ENCODE measurements around the gene SLC35E2B.

The SLC35E2B gene

GRCh38 chr1:1687846-1688245 lies 4.7 kb downstream of the SLC35E2B start:
- Histone ChIP-seq H3K27me3 (ENCODE audit: insufficient read depth, low read length, poor library complexity, severe bottlenecking) (no peaks in the 10 kb centered on the region), H2AFZ (ENCODE audit: low read length) (no peak overlapping the region), H3F3A (ENCODE audit: low read depth) (no peaks in the 10 kb centered on the region), H3K9me2 (replicated peaks; ENCODE audit: low read depth, low read length) (no peaks in the 10 kb centered on the region), H3K9me3 (ENCODE audit: insufficient read depth, low read depth, low read length) (no peaks in the 10 kb centered on the region), H3K9ac (ENCODE audit: low read depth, low read length, poor library complexity, severe bottlenecking) (no peak overlapping the region), H3K4me3 (ENCODE audit: low read length, poor library complexity, severe bottlenecking) (no peak overlapping the region), H3K36me3 (ENCODE audit: insufficient read depth, low read length) (no peaks in the 10 kb centered on the region), H4K20me1 (ENCODE audit: insufficient read depth, low read length, poor library complexity, severe bottlenecking) (peaks cover 6% of the 10 kb centered on the region), H3K4me2 (ENCODE audit: low read depth, low read length, poor library complexity, severe bottlenecking) (no peak overlapping the region), H3K4me1 (ENCODE audit: insufficient read depth, low read length, poor library complexity, severe bottlenecking) (no peaks in the 10 kb centered on the region), H3K79me2 (ENCODE audit: insufficient read depth, low read length) (peaks cover 38% of the 10 kb centered on the region; the same call in 1 of the 2 replicates)
- TF ChIP-seq EZH2phosphoT487 (IDR thresholded peaks at IDR 0.05; ENCODE audit: borderline replicate concordance) = no peak
- TF ChIP-seq, protein P1, sequence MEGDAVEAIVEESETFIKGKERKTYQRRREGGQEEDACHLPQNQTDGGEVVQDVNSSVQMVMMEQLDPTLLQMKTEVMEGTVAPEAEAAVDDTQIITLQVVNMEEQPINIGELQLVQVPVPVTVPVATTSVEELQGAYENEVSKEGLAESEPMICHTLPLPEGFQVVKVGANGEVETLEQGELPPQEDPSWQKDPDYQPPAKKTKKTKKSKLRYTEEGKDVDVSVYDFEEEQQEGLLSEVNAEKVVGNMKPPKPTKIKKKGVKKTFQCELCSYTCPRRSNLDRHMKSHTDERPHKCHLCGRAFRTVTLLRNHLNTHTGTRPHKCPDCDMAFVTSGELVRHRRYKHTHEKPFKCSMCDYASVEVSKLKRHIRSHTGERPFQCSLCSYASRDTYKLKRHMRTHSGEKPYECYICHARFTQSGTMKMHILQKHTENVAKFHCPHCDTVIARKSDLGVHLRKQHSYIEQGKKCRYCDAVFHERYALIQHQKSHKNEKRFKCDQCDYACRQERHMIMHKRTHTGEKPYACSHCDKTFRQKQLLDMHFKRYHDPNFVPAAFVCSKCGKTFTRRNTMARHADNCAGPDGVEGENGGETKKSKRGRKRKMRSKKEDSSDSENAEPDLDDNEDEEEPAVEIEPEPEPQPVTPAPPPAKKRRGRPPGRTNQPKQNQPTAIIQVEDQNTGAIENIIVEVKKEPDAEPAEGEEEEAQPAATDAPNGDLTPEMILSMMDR (conservative IDR thresholded peaks at IDR 0.05; ENCODE audit: low read length) = no peak

DNA sequence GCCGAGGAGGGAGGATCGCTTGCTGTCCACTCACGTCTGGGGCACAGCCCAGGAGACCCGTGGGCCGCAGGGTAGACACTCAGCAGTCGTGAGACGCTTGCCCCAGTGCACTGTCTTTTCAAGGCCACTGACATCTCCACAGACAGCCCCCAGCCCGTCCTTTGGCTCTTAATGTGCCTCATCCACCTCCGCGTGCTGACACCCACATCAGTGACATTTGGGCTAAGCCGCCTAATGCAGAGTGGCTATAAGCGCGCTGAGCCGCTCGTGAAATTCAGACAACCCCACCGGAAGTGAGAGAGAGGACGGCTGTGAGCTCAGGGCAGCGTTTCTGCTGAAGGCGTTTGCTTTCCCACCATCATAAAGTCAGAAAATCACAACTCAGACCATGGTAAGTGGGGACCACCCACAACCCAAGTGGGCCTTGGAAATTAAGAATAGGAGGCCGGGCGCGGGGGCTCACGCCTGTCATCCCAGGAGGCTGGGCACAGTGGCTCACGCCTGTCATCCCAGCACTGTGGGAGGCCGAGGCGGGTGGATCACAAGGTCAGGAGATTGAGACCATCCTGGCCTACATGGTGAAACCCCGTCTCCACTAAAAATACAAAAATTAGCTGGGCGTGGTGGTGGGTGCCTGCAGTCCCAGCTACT lies 8.4 kb downstream of the SLC35E2B start:
- no peaks in the 10 kb centered on the region for H3F3A ChIP-seq (ENCODE audit: low read depth)
- TF ChIP-seq EZH2phosphoT487 (IDR thresholded peaks at IDR 0.05; ENCODE audit: borderline replicate concordance) = no peak
- TF ChIP-seq, protein P1 (conservative IDR thresholded peaks at IDR 0.05; ENCODE audit: low read length) = no peak
- H3K79me2 ChIP-seq (ENCODE audit: insufficient read depth, low read length) = peaks cover 49% of the 10 kb centered on the region; the same call in 1 of the 2 replicates
- no peak overlapping the region for H3K4me3 ChIP-seq (ENCODE audit: low read length, poor library complexity, severe bottlenecking)
- H3K9me3 ChIP-seq (ENCODE audit: insufficient read depth, low read depth, low read length) = no peaks in the 10 kb centered on the region
- H3K9ac ChIP-seq (ENCODE audit: low read depth, low read length, poor library complexity, severe bottlenecking) = no peak overlapping the region
- H3K4me2 ChIP-seq (ENCODE audit: low read depth, low read length, poor library complexity, severe bottlenecking) = no peak overlapping the region
- peaks cover 6% of the 10 kb centered on the region for H4K20me1 ChIP-seq (ENCODE audit: insufficient read depth, low read length, poor library complexity, severe bottlenecking)
- H3K9me2 ChIP-seq (replicated peaks; ENCODE audit: low read depth, low read length) = no peaks in the 10 kb centered on the region
- H3K4me1 ChIP-seq (ENCODE audit: insufficient read depth, low read length, poor library complexity, severe bottlenecking) = no peaks in the 10 kb centered on the region
- H2AFZ ChIP-seq (ENCODE audit: low read length) = no peak overlapping the region
- no peaks in the 10 kb centered on the region for H3K36me3 ChIP-seq (ENCODE audit: insufficient read depth, low read length)
- no peaks in the 10 kb centered on the region for H3K27me3 ChIP-seq (ENCODE audit: insufficient read depth, low read length, poor library complexity, severe bottlenecking)

DNA sequence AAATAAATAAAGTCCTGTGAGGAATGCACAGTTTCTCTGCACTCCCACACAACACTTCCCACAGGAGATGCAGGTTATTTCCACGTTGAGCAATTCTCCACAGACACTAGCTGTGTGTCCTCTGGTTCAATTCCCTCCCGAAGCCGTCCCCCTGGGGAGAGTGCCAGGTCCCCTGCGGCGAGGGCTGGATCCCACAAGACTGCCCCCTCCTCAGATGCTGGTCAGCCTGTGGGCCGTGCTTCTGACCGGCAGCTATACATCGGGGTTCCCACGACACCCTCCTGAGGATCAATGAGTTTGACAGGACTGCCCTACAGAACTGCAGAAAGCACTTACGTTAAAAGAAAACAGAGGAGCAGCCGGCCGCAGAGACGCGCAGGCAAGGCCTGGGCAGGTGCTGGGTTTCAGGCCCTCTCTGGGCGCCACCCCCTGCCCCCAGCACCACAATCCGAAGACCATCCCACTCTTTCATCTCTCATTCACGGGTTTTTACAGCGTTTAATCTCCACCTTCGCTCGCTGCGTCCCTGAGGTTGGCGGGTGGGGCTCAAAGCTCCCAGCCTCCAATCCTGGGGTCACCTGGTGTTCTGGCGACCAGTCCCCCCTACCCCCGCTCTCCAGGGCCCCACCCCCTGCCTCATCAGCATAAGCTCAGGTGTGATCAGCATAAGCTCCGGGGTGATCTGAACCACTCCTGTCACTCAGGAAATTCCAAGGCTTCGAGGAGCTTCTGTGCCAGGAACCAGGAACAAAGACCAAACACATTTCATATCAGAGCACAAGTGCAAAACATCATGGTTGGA lies 9.3 kb downstream of the SLC35E2B start:
- Histone ChIP-seq H2AFZ (ENCODE audit: low read length) (no peak overlapping the region), H3K9me3 (ENCODE audit: insufficient read depth, low read depth, low read length) (no peaks in the 10 kb centered on the region), H3K79me2 (ENCODE audit: insufficient read depth, low read length) (peaks cover 54% of the 10 kb centered on the region; the same call in 1 of the 2 replicates), H3K9me2 (replicated peaks; ENCODE audit: low read depth, low read length) (no peaks in the 10 kb centered on the region), H3K4me2 (ENCODE audit: low read depth, low read length, poor library complexity, severe bottlenecking) (no peak overlapping the region), H3K4me1 (ENCODE audit: insufficient read depth, low read length, poor library complexity, severe bottlenecking) (peaks cover 4% of the 10 kb centered on the region), H3K36me3 (ENCODE audit: insufficient read depth, low read length) (no peaks in the 10 kb centered on the region), H3F3A (ENCODE audit: low read depth) (no peaks in the 10 kb centered on the region), H4K20me1 (ENCODE audit: insufficient read depth, low read length, poor library complexity, severe bottlenecking) (peaks cover 3% of the 10 kb centered on the region), H3K9ac (ENCODE audit: low read depth, low read length, poor library complexity, severe bottlenecking) (no peak overlapping the region), H3K27me3 (ENCODE audit: insufficient read depth, low read length, poor library complexity, severe bottlenecking) (no peaks in the 10 kb centered on the region), H3K4me3 (ENCODE audit: low read length, poor library complexity, severe bottlenecking) (no peak overlapping the region)
- TF ChIP-seq EZH2phosphoT487 (IDR thresholded peaks at IDR 0.05; ENCODE audit: borderline replicate concordance) = no peak
- TF ChIP-seq, protein P1 (conservative IDR thresholded peaks at IDR 0.05; ENCODE audit: low read length) = no peak
